ENCODE data around the gene ENTR1.

Gene ENTR1

GRCh38 chr9:136361754-136362449 is 48.5 kb downstream of the ENTR1 start:
- Mint-ChIP-seq H3K4me1 (ENCODE audit: low read depth) (peaks cover 5% of the 10 kb centered on the region), H3K27me3 (no peaks in the 10 kb centered on the region), H3K9me3 (no peaks in the 10 kb centered on the region), H3K27ac (no peak overlapping the region), H3K36me3 (ENCODE audit: low read depth) (no peaks in the 10 kb centered on the region), H3K4me3 (no peak overlapping the region)

- Mint-ChIP-seq H3K4me3 (no peak overlapping the region), H3K27ac (no peak overlapping the region), H3K4me1 (ENCODE audit: low read depth) (peaks cover 5% of the 10 kb centered on the region)
Measured at GRCh38 chr9:136361047-136361753, 49.2 kb downstream of the ENTR1 start.

GRCh38 chr9:136359774-136360718 is 50.4 kb downstream of the ENTR1 start:
- H3K4me1 Mint-ChIP-seq (ENCODE audit: low read depth) = peaks cover 5% of the 10 kb centered on the region
- no peak overlapping the region for H3K27ac Mint-ChIP-seq
- no peaks in the 10 kb centered on the region for H3K36me3 Mint-ChIP-seq (ENCODE audit: low read depth)
- no peak overlapping the region for H3K4me3 Mint-ChIP-seq
- H3K27me3 Mint-ChIP-seq = no peaks in the 10 kb centered on the region
- H3K9me3 Mint-ChIP-seq = no peaks in the 10 kb centered on the region

More at GRCh38 chr9:136361047-136361753, 49.2 kb downstream of the ENTR1 start:
- Mint-ChIP-seq H3K9me3 (no peaks in the 10 kb centered on the region), H3K36me3 (ENCODE audit: low read depth) (no peaks in the 10 kb centered on the region), H3K27me3 (no peaks in the 10 kb centered on the region)

DNA sequence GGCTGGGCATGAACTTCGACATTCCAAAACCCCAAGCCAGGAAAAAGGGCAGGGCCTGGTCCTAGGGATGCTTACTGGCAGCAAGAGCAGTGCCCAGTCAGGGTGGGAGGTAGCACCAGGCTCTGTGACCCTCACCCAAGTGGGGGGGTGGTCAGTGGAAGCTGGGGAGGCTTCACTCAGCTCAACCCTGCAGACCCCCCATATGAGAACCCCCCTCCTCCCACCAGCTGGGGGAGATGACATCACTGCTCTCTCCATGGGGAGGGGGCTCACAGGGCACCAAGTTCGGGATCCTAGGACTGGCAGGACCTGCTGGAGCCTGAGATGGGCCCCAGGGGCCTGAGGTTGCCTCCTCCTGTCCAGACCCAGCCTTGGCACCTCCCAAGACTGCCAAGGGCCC is 51.5 kb downstream of the ENTR1 start:
- H3K4me1 Mint-ChIP-seq (ENCODE audit: low read depth) = peaks cover 8% of the 10 kb centered on the region
- no peak overlapping the region for H3K4me3 Mint-ChIP-seq
- no peaks in the 10 kb centered on the region for H3K36me3 Mint-ChIP-seq (ENCODE audit: low read depth)
- no peaks in the 10 kb centered on the region for H3K9me3 Mint-ChIP-seq
- H3K27me3 Mint-ChIP-seq = no peaks in the 10 kb centered on the region
- H3K27ac Mint-ChIP-seq = no peak overlapping the region

- H3K4me1 Mint-ChIP-seq (ENCODE audit: low read depth) = peaks cover 8% of the 10 kb centered on the region
- no peaks in the 10 kb centered on the region for H3K27me3 Mint-ChIP-seq
- no peaks in the 10 kb centered on the region for H3K36me3 Mint-ChIP-seq (ENCODE audit: low read depth)
- no peak overlapping the region for H3K27ac Mint-ChIP-seq
- H3K4me3 Mint-ChIP-seq = no peak overlapping the region
- no peaks in the 10 kb centered on the region for H3K9me3 Mint-ChIP-seq
Measured at GRCh38 chr9:136358016-136358415, 52.4 kb downstream of the ENTR1 start.

GRCh38 chr9:136357202-136357725 is 53.1 kb downstream of the ENTR1 start:
- H3K4me3 Mint-ChIP-seq = no peak overlapping the region
- no peak overlapping the region for H3K27ac Mint-ChIP-seq
- peaks cover 3% of the 10 kb centered on the region for H3K4me1 Mint-ChIP-seq (ENCODE audit: low read depth)
- no peaks in the 10 kb centered on the region for H3K9me3 Mint-ChIP-seq
- no peaks in the 10 kb centered on the region for H3K36me3 Mint-ChIP-seq (ENCODE audit: low read depth)
- H3K27me3 Mint-ChIP-seq = no peaks in the 10 kb centered on the region

GRCh38 chr9:136355616-136356557 is 54.5 kb downstream of the ENTR1 start:
- H3K4me1 Mint-ChIP-seq (ENCODE audit: low read depth) = peaks cover 3% of the 10 kb centered on the region
- H3K27me3 Mint-ChIP-seq = no peaks in the 10 kb centered on the region
- no peak overlapping the region for H3K27ac Mint-ChIP-seq
- H3K9me3 Mint-ChIP-seq = no peaks in the 10 kb centered on the region
- no peak overlapping the region for H3K4me3 Mint-ChIP-seq
- H3K36me3 Mint-ChIP-seq (ENCODE audit: low read depth) = no peaks in the 10 kb centered on the region

- Mint-ChIP-seq H3K36me3 (ENCODE audit: low read depth) (no peaks in the 10 kb centered on the region), H3K4me3 (no peak overlapping the region), H3K9me3 (no peaks in the 10 kb centered on the region), H3K27ac (no peak overlapping the region), H3K27me3 (no peaks in the 10 kb centered on the region), H3K4me1 (ENCODE audit: low read depth) (peaks cover 3% of the 10 kb centered on the region)
Measured at GRCh38 chr9:136354592-136355085, 55.8 kb downstream of the ENTR1 start.

GRCh38 chr9:136353757-136354488 is 56.5 kb downstream of the ENTR1 start:
- peaks cover 3% of the 10 kb centered on the region for H3K4me1 Mint-ChIP-seq (ENCODE audit: low read depth)
- H3K36me3 Mint-ChIP-seq (ENCODE audit: low read depth) = no peaks in the 10 kb centered on the region
- no peaks in the 10 kb centered on the region for H3K9me3 Mint-ChIP-seq
- no peak overlapping the region for H3K4me3 Mint-ChIP-seq
- H3K27ac Mint-ChIP-seq = no peak overlapping the region
- H3K27me3 Mint-ChIP-seq = no peaks in the 10 kb centered on the region

DNA sequence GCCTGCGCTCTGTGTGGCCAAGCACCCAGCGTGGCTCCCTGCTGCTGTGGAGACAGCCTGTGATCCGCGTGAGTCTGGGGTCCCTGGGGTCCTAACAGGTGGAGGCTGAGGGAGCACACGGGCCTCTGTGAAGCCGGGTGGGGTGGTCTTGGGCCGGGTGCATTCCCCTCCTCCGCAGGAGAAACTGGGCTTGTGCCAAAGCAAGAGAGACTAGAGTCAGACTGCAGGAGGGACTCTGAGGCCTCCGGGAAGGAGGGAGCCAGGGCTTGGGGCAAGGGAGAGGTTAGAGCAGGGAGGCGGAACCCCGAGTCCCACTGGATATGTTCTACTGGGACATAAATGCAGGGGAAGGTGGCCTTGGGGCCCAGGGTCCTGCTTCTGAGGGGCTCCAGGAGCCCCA is 57.3 kb downstream of the ENTR1 start:
- Mint-ChIP-seq H3K27ac (no peak overlapping the region), H3K4me1 (ENCODE audit: low read depth) (peaks cover 3% of the 10 kb centered on the region), H3K27me3 (no peaks in the 10 kb centered on the region), H3K36me3 (ENCODE audit: low read depth) (no peaks in the 10 kb centered on the region), H3K9me3 (no peaks in the 10 kb centered on the region), H3K4me3 (no peak overlapping the region)

GRCh38 chr9:136352682-136353081 is 57.7 kb downstream of the ENTR1 start:
- Mint-ChIP-seq H3K27ac (no peak overlapping the region), H3K4me1 (ENCODE audit: low read depth) (peaks cover 3% of the 10 kb centered on the region), H3K4me3 (no peak overlapping the region), H3K27me3 (no peaks in the 10 kb centered on the region), H3K9me3 (no peaks in the 10 kb centered on the region), H3K36me3 (ENCODE audit: low read depth) (no peaks in the 10 kb centered on the region)
